ENCODE data around the gene SOX15.

SOX15 gene

GRCh38 chr17:7557775-7558543 lies 31.9 kb downstream of the SOX15 start:
- H3K27ac Mint-ChIP-seq, result peak overlapping the region; percentile 95
- no peaks in the 10 kb centered on the region for H3K9me3 Mint-ChIP-seq
- H3K4me3 Mint-ChIP-seq, result peak overlapping the region; percentile 98 to 99
- no peaks in the 10 kb centered on the region for H3K27me3 Mint-ChIP-seq
- ATAC-seq, result peak; percentile 29
- DNase-seq, result peak in 1 of 2 donors; percentile 60
- H3K4me1 Mint-ChIP-seq, result peaks cover 77% of the 10 kb centered on the region

GRCh38 chr17:7557147-7557764 lies 32.6 kb downstream of the SOX15 start:
- Mint-ChIP-seq H3K27ac (peak overlapping the region in 1 of 2 donors; percentile 41), H3K27me3 (no peaks in the 10 kb centered on the region), H3K4me3 (no peak overlapping the region), H3K4me1 (peaks cover 77% of the 10 kb centered on the region), H3K9me3 (no peaks in the 10 kb centered on the region)
- DNase-seq (no peak), ATAC-seq (no peak)

GRCh38 chr17:7556627-7557026 lies 33.3 kb downstream of the SOX15 start:
- H3K9me3 Mint-ChIP-seq, result no peaks in the 10 kb centered on the region
- no peak overlapping the region for H3K27ac Mint-ChIP-seq
- peak overlapping the region in 1 of 2 donors; percentile 33 for H3K4me3 Mint-ChIP-seq
- H3K27me3 Mint-ChIP-seq, result no peaks in the 10 kb centered on the region
- ATAC-seq (no peak), DNase-seq (no peak)
- peaks cover 83% of the 10 kb centered on the region for H3K4me1 Mint-ChIP-seq

GRCh38 chr17:7555320-7555948 lies 34.5 kb downstream of the SOX15 start:
- Mint-ChIP-seq H3K27ac (no peak overlapping the region), H3K9me3 (no peaks in the 10 kb centered on the region), H3K27me3 (no peaks in the 10 kb centered on the region), H3K4me1 (peaks cover 88% of the 10 kb centered on the region), H3K4me3 (no peak overlapping the region)
- DNase-seq, result no peak
- ATAC-seq, result no peak

GRCh38 chr17:7553356-7553755 lies 36.5 kb downstream of the SOX15 start:
- H3K4me1 Mint-ChIP-seq, result peaks cover 82% of the 10 kb centered on the region
- no peak for DNase-seq
- ATAC-seq, result no peak

GRCh38 chr17:7552621-7553051 lies 37.3 kb downstream of the SOX15 start:
- peak; percentile 82 for ATAC-seq
- peak overlapping the region; percentile 72 to 89 for H3K27ac Mint-ChIP-seq

More at GRCh38 chr17:7553356-7553755, 36.5 kb downstream of the SOX15 start:
- Mint-ChIP-seq H3K27me3 (no peaks in the 10 kb centered on the region), H3K4me3 (peak overlapping the region; percentile 9 to 14), H3K9me3 (no peaks in the 10 kb centered on the region), H3K27ac (peak overlapping the region; percentile 77 to 94)

GRCh38 chr17:7551396-7551795 lies 38.5 kb downstream of the SOX15 start:
- peak overlapping the region; percentile 24 to 61 for H3K4me3 Mint-ChIP-seq
- H3K4me1 Mint-ChIP-seq, result peaks cover 78% of the 10 kb centered on the region
- ATAC-seq (no peak), DNase-seq (no peak)
- H3K27me3 Mint-ChIP-seq, result no peaks in the 10 kb centered on the region
- no peaks in the 10 kb centered on the region for H3K9me3 Mint-ChIP-seq
- peak overlapping the region in 1 of 2 donors; percentile 29 for H3K27ac Mint-ChIP-seq

More at GRCh38 chr17:7552621-7553051, 37.3 kb downstream of the SOX15 start:
- Mint-ChIP-seq H3K27me3 (no peaks in the 10 kb centered on the region), H3K4me3 (peak overlapping the region; percentile 34 to 60), H3K9me3 (no peaks in the 10 kb centered on the region), H3K4me1 (peaks cover 82% of the 10 kb centered on the region)
- DNase-seq, result peak; percentile 39 to 67

- H3K4me3 Mint-ChIP-seq, result peak overlapping the region; percentile 19 to 88
- H3K27me3 Mint-ChIP-seq, result no peaks in the 10 kb centered on the region
- H3K4me1 Mint-ChIP-seq, result peaks cover 71% of the 10 kb centered on the region
- ATAC-seq (no peak), DNase-seq (no peak)
- H3K27ac Mint-ChIP-seq, result no peak overlapping the region
- H3K9me3 Mint-ChIP-seq, result no peaks in the 10 kb centered on the region
These were observed 39.5 kb downstream of the SOX15 start for GRCh38 chr17:7550344-7550743.

- no peaks in the 10 kb centered on the region for H3K27me3 Mint-ChIP-seq
- ATAC-seq, result peak; percentile 67
- DNase-seq, result peak; percentile 54 to 58
- peak overlapping the region in 1 of 2 donors; percentile 4 for H3K27ac Mint-ChIP-seq
- peak overlapping the region; percentile 77 to 88 for H3K4me3 Mint-ChIP-seq
- H3K9me3 Mint-ChIP-seq, result no peaks in the 10 kb centered on the region
- peaks cover 63% of the 10 kb centered on the region for H3K4me1 Mint-ChIP-seq
These were observed 40.4 kb downstream of the SOX15 start for GRCh38 chr17:7549401-7550055.

GRCh38 chr17:7548585-7549400 lies 41.1 kb downstream of the SOX15 start, which contains the start of gene TNFSF12:
Gene TNFSF12 (plus strand): TSS chr17:7549058. CDS start chr17:7549154, 96 bp downstream.
- H3K4me3 Mint-ChIP-seq, result peak within 1 kb of the TSS; percentile 85 to 88
- peaks cover 59% of the 10 kb centered on the region for H3K4me1 Mint-ChIP-seq
- H3K27ac Mint-ChIP-seq, result peak within 1 kb of the TSS; percentile 74 to 75
- DNase-seq (peak; percentile 54 to 62), ATAC-seq (peak; percentile 68)
- no peaks in the 10 kb centered on the region for H3K9me3 Mint-ChIP-seq
- no peaks in the 10 kb centered on the region for H3K27me3 Mint-ChIP-seq

- DNase-seq, result no peak
- Mint-ChIP-seq H3K27me3 (no peaks in the 10 kb centered on the region), H3K27ac (no peak overlapping the region), H3K4me3 (no peak overlapping the region), H3K9me3 (no peaks in the 10 kb centered on the region), H3K4me1 (peaks cover 21% of the 10 kb centered on the region)
- ATAC-seq, result no peak
These were observed 45.0 kb downstream of the SOX15 start for GRCh38 chr17:7544911-7545310.

- no peak overlapping the region for H3K27ac Mint-ChIP-seq
- H3K4me1 Mint-ChIP-seq, result no peaks in the 10 kb centered on the region
- DNase-seq (no peak), ATAC-seq (no peak)
- H3K9me3 Mint-ChIP-seq, result no peaks in the 10 kb centered on the region
- H3K4me3 Mint-ChIP-seq, result no peak overlapping the region
- no peaks in the 10 kb centered on the region for H3K27me3 Mint-ChIP-seq
These were observed 48.7 kb downstream of the SOX15 start for GRCh38 chr17:7541074-7541621.

GRCh38 chr17:7538891-7539545 lies 50.9 kb downstream of the SOX15 start:
- DNase-seq (no peak), ATAC-seq (no peak)
- Mint-ChIP-seq H3K4me3 (no peak overlapping the region), H3K27ac (no peak overlapping the region), H3K4me1 (no peaks in the 10 kb centered on the region), H3K27me3 (no peaks in the 10 kb centered on the region), H3K9me3 (no peaks in the 10 kb centered on the region)

Data from stimulated activated naive CD8-positive, alpha-beta T cell treated with anti-CD3 and anti-CD28 coated beads, Interleukin-15, amount 100 ng/mL, for 72 hours (primary cell).